Adrenal gland (tissue), 12 donors: ENCODE data around the gene ARMH3. TPM values are rescaled to one million over a fixed set of nuclear protein-coding genes. Genes with fewer than 3 reads are reported as not detected.

Source experiments
- DNase-seq, 7 donors: peaks; one replicate each; pipeline ENCODE4 v3.0.0-alpha.2; 2019 to 2020
- H3K27ac ChIP-seq, 5 donors: fragments of 200-600 bp; sonication (generic) in 4 of 5; 1 replicate in 3 of 5; 2 replicates in 2 of 5; pipeline versions ENCODE4 v1.5.1 to v1.8.0; 2016 to 2020; ENCODE audit warnings: mild to moderate bottlenecking in 1 of 5
- H3K27me3 ChIP-seq: fragments of 200-600 bp; 2 replicates; pipeline ENCODE4 v1.8.0; 2021
- H3K36me3 ChIP-seq, 2 donors: fragments of 200-600 bp; replicated peaks in 1 of 2; 1 replicate in 1 of 2; 2 replicates in 1 of 2; pipeline versions ENCODE4 v1.5.1 to v1.8.0; 2018 to 2022
- H3K4me1 ChIP-seq, 2 donors: fragments of 200-600 bp; replicated peaks in 1 of 2; 1 replicate in 1 of 2; 2 replicates in 1 of 2; pipeline versions ENCODE4 v1.5.1 to v1.8.0; 2018 to 2021
- H3K4me3 ChIP-seq, 4 donors: fragments of 200-600 bp; sonication (generic) in 3 of 4; one replicate each; pipeline ENCODE4 v1.5.1; 2016 to 2018
- H3K9me3 ChIP-seq, 3 donors: fragments of 200-600 bp; sonication (generic) in 1 of 3; replicated peaks in 1 of 3; 1 replicate in 2 of 3; 2 replicates in 1 of 3; pipeline versions ENCODE4 v1.5.1 to v1.8.0; 2016 to 2021
- POLR2A ChIP-seq, 2 donors: fragments of 450-650 bp; IDR thresholded peaks; one replicate each; pipeline ENCODE4 v1.6.1; 2017; ENCODE audit warnings: antibody characterized with exemption in 2 of 2, mild to moderate bottlenecking in 2 of 2, moderate library complexity in 1 of 2
- WGBS, 4 donors: extraction: QIAGEN DNeasy Blood & Tissue Kit in 2 of 4; methylation state at CpG; one replicate each; pipeline versions ENCODE4 v1.1.5 to v1.1.7; 2013 to 2017; 5-methylcytosine and 5-hydroxymethylcytosine counted together
- intact Hi-C, 2 donors: fragments of 100-400 bp; cut with DNase I; formaldehyde crosslinking; loops; one replicate each; pipeline versions ENCODE4 v1.14.1 to v1.15.0; 2022 to 2023
- polyA plus RNA-seq, 3 donors: library from polyadenylated mRNA; stranded (reverse); fragments of 200-250 nt in 2 of 3; fragments of 350-450 nt in 1 of 3; fragmentation: Illumina TruSeq in 1 of 3; extraction: RNeasy Lipid Tissue Mini Kit (QIAGEN cat#74804) in 1 of 3; gene quantifications; one replicate each; pipeline ENCODE4 v1.2.3, GENCODE V29; 2013 to 2014
- total RNA-seq, 9 donors: library from RNA; depleted of rRNA in 4 of 9; stranded (reverse); fragments of >200 nt in 4 of 9; fragments of 120-200 nt in 1 of 9; fragmentation: NEBNext Ultra II Directional in 1 of 9; extraction: Animal tissue kit (Norgen Biotek cat#: 25700) in 1 of 9; gene quantifications; one replicate each; pipeline versions ENCODE4 v1.1.0 to v1.2.4, GENCODE V29; 2013 to 2023
- TF ChIP-seq, protein P1 (sequence below), 6 experiments: fragments of 450-650 bp in 4 of 6; fragments of 200-600 bp in 2 of 6; sonication (generic) in 1 of 6; IDR thresholded peaks; 1 replicate in 5 of 6; 2 replicates in 1 of 6; pipeline versions ENCODE4 v1.5.1 to v1.8.0; 2016 to 2021; ENCODE audit warnings: antibody characterized with exemption in 6 of 6, mild to moderate bottlenecking in 2 of 6, moderate library complexity in 1 of 6
- donor health status: healthy with polysubstance abuse.
- donor health status: Bipolar disorder and iron deficiency.
- donor health status: DM: yes; HTN: yes; CAD: no.
- donor health status: DM: no; HTN: no; CAD: no.
- donor health status: DM: no; HTN: no; CAD: no.
- donor health status: DM: yes; HTN: yes; CAD: no.

Gene ARMH3
- total and polyA plus RNA-seq, 12 donors: 12.6 to 29.7 (median 17.4) TPM

GRCh38 chr10:102017295-102017694 is 38.7 kb downstream of the ARMH3 start:
- Histone ChIP-seq H3K36me3 (peaks cover 0 to 11% of the 10 kb centered on the region in 2 donors), H3K27me3 (no peaks in the 10 kb centered on the region), H3K4me1 (no peaks in the 10 kb centered on the region), H3K4me3 (no peak overlapping the region), H3K9me3 (no peaks in the 10 kb centered on the region), H3K27ac (no peak overlapping the region)
- TF ChIP-seq POLR2A (IDR thresholded peaks at IDR 0.05): no peak
- TF ChIP-seq, protein P1, sequence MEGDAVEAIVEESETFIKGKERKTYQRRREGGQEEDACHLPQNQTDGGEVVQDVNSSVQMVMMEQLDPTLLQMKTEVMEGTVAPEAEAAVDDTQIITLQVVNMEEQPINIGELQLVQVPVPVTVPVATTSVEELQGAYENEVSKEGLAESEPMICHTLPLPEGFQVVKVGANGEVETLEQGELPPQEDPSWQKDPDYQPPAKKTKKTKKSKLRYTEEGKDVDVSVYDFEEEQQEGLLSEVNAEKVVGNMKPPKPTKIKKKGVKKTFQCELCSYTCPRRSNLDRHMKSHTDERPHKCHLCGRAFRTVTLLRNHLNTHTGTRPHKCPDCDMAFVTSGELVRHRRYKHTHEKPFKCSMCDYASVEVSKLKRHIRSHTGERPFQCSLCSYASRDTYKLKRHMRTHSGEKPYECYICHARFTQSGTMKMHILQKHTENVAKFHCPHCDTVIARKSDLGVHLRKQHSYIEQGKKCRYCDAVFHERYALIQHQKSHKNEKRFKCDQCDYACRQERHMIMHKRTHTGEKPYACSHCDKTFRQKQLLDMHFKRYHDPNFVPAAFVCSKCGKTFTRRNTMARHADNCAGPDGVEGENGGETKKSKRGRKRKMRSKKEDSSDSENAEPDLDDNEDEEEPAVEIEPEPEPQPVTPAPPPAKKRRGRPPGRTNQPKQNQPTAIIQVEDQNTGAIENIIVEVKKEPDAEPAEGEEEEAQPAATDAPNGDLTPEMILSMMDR (IDR thresholded peaks at IDR 0.05): no peak
- no peak for DNase-seq
- intact Hi-C loops: no loop called here
- WGBS, 4 donors: 81 to 93% (median 89%) methylated on average over 2 of the region's 2 CpGs

DNA sequence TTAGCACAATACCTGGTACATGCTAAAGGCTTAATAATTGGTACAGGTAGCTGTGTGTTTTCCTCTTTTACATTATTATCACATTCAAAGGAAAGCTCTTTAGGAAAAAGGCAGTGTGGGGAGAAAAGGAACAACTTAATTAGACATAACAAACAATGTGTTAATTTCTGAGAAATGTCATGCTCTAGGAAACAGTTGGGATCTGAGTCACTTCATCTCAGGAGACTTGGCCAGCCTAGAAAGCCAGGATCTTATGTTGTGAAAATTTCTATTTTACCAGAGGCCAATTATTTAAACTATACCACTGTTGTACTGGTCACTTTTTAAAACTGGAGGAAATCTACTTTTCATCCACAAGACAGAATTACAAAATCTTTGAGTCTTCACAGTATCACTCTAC is 39.6 kb downstream of the ARMH3 start:
- H3K4me3 ChIP-seq: no peak overlapping the region
- H3K27ac ChIP-seq: no peak overlapping the region
- peaks cover 5 to 7% of the 10 kb centered on the region in 2 donors for H3K4me1 ChIP-seq
- no peaks in the 10 kb centered on the region for H3K9me3 ChIP-seq
- no peak for TF ChIP-seq POLR2A (IDR thresholded peaks at IDR 0.05)
- intact Hi-C loops: no loop called here
- no peaks in the 10 kb centered on the region for H3K27me3 ChIP-seq
- peaks cover 0 to 11% of the 10 kb centered on the region in 2 donors for H3K36me3 ChIP-seq
- no peak for DNase-seq

- peaks cover 13 to 18% of the 10 kb centered on the region in 2 donors for H3K4me1 ChIP-seq
- intact Hi-C loops: loop anchor here (1.0 to 5.0 kb wide), 3 partner anchors 122 to 170 kb away; no protein-coding TSS in a partner anchor
Observed at GRCh38 chr10:102010961-102011360, 45.0 kb downstream of the ARMH3 start.

GRCh38 chr10:102009801-102010425 is 46.1 kb downstream of the ARMH3 start:
- Histone ChIP-seq H3K4me1 (peaks cover 13 to 18% of the 10 kb centered on the region in 2 donors), H3K9me3 (no peaks in the 10 kb centered on the region), H3K27me3 (no peaks in the 10 kb centered on the region), H3K27ac (no peak overlapping the region), H3K36me3 (peaks cover 0 to 19% of the 10 kb centered on the region in 2 donors), H3K4me3 (no peak overlapping the region)
- 95 to 100% (median 97%) methylated on average over 1 of the region's 1 CpG for WGBS, 4 donors
- no peak for TF ChIP-seq POLR2A (IDR thresholded peaks at IDR 0.05)
- TF ChIP-seq, protein P1 (IDR thresholded peaks at IDR 0.05): peak; percentile 78 to 98 (median 97)
- intact Hi-C loops: loop anchor here (1.0 to 5.0 kb wide), 4 partner anchors 121 to 169 kb away; partner anchors contain the start of gene KCNIP2 (in 1 of the 2)
- DNase-seq: peak; percentile 59 to 85 (median 71)

More at GRCh38 chr10:102010961-102011360, 45.0 kb downstream of the ARMH3 start:
- Histone ChIP-seq H3K4me3 (no peak overlapping the region), H3K27me3 (no peaks in the 10 kb centered on the region), H3K27ac (no peak overlapping the region), H3K36me3 (peaks cover 0 to 12% of the 10 kb centered on the region in 2 donors), H3K9me3 (no peaks in the 10 kb centered on the region)
- 57 to 64% (median 62%) methylated on average over 4 of the region's 4 CpGs for WGBS, 4 donors
- no peak for TF ChIP-seq POLR2A (IDR thresholded peaks at IDR 0.05)
- TF ChIP-seq, protein P1 (IDR thresholded peaks at IDR 0.05): no peak
- DNase-seq: peak in 5 of 7 donors; percentile 18 to 35 (median 24)
